HG03097 (cell line): ENCODE data around the gene SYCE3.

ENCODE experiments used
- ATAC-seq: cut with Tn5 transposase; IDR thresholded peaks from one replicate; pipeline ENCODE4 v1.9.1; 2021; ENCODE audit not compliant: unreplicated experiment, low FRiP score

SYCE3 gene

DNA sequence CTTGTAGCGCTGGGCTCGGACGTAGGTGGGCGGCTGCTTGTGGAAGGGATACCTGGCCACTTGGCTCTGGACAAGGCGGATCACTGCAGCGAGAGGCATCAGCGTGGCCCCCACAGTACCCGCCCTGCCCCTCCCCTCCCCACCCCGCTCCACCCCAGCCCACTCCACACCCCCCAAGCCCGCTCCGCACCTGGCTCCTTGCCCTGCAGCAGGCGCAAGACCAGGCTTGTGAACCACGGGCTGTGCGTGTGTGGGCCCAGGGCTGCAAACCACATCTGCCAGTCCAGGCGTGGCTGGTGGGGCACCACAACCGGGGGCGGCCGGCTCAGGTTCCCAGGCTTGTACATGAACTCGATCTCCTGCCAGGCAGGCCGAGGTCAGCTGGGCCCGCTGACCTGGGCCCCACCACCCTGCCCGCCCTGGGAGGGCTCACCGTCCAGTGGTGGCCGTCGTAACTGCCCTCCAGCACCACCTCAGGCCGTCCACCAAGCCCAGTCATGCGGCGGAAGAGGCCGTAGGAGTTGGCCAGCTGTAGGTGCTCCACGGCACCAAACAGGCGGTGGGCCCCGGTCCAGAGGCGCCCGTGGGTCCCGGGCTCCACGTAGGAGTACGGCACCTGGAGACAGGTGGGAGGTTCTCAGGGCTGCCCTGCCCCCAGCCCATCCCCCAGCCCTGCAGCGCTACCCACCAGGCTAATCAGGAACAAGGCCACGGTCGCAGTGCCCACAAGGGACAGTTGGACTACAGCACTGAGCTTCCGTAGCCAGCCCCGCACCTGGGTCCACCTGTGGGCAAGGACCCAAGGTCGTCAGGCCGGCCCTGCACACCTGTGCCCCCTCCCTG lies 58.1 kb downstream of the SYCE3 start:
- no peak for ATAC-seq

DNA sequence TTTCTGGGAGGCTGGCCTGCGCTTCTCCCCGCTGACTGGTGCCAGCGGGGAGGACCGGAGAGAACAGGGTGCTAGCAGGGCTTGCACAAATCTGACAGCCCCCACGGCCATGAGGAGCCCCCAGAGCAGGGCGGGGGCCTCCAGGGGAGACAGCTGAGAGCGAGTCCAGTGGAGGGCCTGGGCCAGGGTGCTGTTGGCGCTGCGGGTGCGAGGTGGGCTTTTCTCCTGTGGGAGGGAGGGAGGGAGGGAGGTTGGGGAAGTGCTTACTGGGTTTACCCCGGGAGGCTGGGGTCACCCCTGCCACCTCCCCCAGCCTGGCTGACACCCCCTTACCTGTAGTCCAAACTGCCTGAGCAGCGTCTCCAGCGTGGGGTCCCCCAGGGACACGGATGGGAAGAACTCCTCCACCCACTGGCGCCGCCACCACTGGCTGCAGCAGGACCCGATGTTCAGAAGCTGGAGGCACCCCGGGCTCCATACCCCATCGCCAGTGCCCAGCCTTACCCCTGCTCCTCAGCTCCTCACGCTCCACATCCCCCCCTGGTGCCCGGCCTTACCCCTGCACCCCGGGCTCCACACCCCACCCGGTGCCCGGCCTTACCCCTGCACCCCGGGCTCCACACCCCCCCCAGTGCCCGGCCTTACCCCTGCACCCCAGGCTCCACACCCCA lies 59.1 kb downstream of the SYCE3 start:
- ATAC-seq: no peak

DNA sequence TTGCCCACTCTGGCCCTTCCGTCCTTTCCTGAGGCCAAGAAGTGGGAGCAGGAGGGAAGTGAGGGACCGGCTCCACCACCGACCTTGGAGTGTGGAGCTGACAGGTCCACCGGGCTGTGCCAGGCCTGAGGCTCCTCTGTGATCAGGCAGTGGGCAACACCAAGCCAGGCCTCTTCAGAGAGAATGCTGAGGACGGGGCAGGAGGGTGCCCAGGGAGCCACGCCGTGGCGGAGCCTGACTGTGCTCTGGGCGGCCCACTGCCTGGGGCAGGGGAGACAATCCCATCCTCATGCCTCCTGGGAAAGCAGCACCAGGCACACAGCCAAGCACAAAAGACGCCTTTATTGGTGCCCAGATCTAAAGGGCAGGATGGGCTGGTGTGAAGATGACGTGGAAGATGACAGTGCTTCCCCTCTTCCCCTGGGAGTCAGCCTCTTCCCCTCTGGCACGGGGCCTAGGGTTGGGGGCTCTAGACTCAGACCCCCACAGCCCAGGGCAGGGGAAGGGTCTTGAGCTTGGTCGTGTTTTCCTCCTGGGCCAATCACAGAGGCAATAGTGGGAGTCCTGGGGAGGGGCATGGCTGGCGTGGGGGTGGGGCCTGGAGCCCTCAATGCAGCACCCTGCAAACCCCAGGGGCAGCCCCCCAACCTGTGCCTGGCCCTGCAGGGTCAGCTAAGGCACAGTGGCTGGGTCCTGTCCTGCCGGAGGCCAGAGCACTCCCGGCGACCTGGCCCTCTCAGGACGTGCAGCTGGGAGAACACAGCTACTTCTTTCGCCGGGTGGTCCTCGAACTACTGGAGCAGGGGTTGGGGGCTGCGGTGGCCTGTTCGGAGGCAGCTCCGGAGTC lies 59.9 kb downstream of the SYCE3 start:
- no peak for ATAC-seq

DNA sequence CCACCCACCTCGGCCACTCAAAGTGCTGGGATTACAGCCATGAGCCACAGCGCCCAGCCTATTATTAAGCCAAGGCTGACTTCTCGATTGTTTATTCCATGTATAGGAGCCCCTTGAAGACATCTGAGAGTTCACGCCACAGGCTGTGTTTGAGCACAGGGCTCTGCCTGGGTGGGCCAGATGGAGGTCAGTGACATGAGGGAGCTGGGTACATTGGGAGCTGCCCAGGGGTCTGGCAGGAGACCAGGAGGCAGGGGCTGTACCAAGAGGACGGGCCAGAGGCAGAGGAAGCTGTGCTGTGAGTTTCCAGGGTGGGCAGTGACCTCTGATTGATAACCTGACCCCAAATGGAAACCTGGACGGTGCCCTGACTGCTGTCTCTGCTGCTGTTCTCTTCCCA lies 60.6 kb downstream of the SYCE3 start:
- ATAC-seq: no peak
